GM12874 (cell line): Measurements from ENCODE around the gene SLC27A5.

Experiments used
- TF ChIP-seq, protein P1 (sequence below): IDR thresholded peaks from 2 replicates; pipeline ENCODE4 v1.5.1; 2011; ENCODE audit warnings: low read depth, mild to moderate bottlenecking, control low read depth, low read length, moderate library complexity; ENCODE audit not compliant: insufficient read depth

Gene SLC27A5

DNA sequence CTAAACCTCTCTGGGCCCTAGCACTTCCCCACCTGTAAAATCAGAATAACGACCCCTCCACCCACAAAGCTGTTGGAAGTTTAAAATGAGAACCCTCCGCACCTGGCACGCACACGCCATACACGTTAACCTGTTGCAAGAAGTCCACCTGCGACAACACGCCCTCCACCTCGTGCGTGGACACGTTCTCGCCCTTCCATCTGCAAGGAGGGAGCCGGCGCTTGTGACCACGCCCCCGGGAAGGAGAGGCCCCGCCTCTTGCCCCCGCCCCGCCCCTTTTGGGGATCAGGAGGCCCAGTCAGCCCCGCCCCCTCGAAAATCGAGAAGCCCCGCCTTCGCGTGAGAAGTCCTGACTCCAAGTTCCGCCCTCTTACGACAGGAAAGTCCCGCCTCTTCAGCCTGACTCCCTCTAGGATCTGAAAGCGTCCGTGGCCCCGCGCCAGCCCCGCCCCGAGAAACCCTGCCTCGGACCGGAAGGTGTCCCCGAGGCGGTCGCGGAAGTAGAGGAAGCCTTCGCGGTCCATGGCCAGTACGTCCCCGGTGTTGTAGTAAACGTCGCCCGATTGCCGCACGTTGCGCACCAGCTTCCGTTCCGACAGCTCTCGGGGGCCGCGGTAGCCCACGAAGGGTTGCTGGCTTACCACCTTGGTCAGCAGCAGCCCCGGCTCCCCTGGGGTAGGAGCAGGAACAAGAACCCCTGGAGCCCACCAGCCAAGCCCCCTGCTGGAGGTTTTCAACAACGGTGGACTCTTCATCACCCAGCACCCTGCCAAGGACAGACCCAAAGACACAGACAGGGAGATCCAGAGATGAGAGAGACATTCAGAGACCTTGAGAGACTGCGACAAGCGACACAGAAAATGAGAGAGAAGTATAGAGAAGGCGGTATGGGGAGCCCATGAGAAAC lies 12.5 kb downstream of the SLC27A5 start:
- TF ChIP-seq, protein P1, sequence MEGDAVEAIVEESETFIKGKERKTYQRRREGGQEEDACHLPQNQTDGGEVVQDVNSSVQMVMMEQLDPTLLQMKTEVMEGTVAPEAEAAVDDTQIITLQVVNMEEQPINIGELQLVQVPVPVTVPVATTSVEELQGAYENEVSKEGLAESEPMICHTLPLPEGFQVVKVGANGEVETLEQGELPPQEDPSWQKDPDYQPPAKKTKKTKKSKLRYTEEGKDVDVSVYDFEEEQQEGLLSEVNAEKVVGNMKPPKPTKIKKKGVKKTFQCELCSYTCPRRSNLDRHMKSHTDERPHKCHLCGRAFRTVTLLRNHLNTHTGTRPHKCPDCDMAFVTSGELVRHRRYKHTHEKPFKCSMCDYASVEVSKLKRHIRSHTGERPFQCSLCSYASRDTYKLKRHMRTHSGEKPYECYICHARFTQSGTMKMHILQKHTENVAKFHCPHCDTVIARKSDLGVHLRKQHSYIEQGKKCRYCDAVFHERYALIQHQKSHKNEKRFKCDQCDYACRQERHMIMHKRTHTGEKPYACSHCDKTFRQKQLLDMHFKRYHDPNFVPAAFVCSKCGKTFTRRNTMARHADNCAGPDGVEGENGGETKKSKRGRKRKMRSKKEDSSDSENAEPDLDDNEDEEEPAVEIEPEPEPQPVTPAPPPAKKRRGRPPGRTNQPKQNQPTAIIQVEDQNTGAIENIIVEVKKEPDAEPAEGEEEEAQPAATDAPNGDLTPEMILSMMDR: peak; percentile 29; the same call in 1 of the 2 replicates

DNA sequence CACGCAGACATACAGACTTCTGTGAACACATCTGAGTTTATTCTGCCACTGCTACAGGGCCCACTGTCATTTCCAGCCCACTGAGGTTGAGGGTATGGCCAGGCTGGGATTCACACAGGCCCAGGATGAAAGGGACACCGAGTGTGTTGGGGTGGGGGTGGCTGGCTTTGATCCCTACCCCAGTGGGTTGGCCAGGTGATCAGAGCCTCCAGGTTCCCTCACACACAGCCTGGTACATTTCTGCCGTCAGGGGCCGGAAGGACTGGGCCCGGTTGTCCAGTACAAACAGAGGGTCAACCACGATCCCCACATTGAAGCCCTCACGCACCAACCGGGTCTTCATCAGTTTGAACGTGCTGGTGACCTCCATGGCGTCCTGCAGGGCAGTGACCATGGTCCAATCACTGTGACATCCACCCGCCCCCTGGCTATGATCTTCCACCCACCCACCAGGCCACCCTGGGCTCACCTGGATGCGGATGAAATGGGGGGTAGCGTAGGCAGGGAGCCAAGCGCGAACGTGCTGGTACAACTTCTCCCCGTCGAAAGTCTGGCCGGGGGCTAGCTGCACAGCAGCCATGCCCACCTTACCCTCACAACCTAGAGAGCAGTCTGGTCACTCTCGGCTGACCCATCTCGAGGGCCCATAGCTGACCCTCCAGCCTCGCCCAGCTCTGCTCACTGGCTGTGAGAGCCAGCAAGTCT lies 13.3 kb downstream of the SLC27A5 start:
- TF ChIP-seq, protein P1: no peak

DNA sequence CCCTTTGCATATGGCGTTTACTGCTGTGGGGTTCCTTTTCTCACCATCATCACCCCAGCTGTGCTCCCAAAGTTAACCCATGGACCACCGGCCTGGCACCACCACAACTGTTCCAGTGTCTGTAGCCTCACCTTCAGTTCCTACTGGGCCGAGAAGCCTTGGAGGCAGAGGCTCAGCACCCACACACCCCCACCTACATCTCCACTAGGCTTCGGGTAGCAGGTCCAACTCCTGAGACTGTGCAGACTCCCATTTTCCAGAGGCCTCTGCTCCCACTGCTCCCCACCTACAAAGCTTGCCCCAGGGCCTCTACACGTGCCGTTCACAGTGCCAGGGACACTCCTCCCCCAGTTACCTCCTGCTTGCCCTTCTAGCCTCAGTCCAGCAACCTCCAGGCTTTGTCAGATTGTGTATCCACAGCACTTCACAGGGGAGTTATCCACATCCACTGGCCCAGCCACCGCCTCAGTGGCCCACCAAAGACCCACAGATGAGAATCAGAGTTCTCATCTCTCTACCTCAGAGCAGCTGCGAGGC lies 14.1 kb downstream of the SLC27A5 start:
- TF ChIP-seq, protein P1: no peak

GRCh38 chr19:58492265-58492664 lies 19.5 kb downstream of the SLC27A5 start:
- TF ChIP-seq, protein P1: no peak

- TF ChIP-seq, protein P1: no peak
Measured at GRCh38 chr19:58491393-58491792, 20.4 kb downstream of the SLC27A5 start.

DNA sequence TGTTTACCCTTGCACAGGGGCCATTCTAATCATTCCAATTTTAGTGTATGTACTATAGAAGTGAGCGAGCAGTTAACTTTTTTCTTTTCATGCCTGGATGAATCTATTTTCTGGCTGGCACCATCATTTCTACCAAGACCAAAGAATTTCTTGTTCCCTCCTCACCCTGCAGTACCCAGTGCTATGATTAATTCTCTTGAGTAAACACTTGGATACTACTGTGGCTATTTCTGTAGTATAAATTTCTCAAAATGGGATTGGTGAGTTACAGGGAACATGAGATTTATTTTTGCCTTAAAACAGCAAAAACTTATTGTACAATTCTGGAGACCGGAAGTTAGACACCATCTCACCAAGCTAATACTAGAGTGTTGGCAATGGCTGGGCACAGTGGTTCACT lies 28.0 kb downstream of the SLC27A5 start:
- TF ChIP-seq, protein P1: no peak

GRCh38 chr19:58482372-58482771 lies 29.4 kb downstream of the SLC27A5 start:
- TF ChIP-seq, protein P1: no peak
